Measurements from ENCODE around the gene LHX2. TPM values are rescaled to one million over a fixed set of nuclear protein-coding genes. Genes with fewer than 3 reads are reported as not detected.
A peak's percentile ranks its signal among the peaks of the same experiment; 100 is the strongest.

LHX2 gene
- total and polyA plus RNA-seq, 2 of the 13 experiments (the other 11 are each of a cell fraction or from before 2014, with no cell fraction given) = not detected

GRCh38 chr9:124035001-124035650, 23.6 kb downstream of the LHX2 start:
- intact Hi-C loops (cut with micrococcal nuclease; ENCODE audit: unreplicated experiment) (no loop called here), in situ Hi-C loops (cut with HindIII; ENCODE audit: extremely low pct_ligation_motif_present, low pct_unique_long_range_greater_than_20kb) (loop anchor here (5.0 to 25.0 kb wide), 2 partner anchors 493 to 623 kb away; no protein-coding TSS in a partner anchor)
- POLR2A ChIA-PET = no interaction called here
- Histone ChIP-seq H3K9me3 (ENCODE audit: low read length) (no peaks in the 10 kb centered on the region), H3K4me3 (replicated peaks in 1 of 3; ENCODE audit: insufficient read depth in 1 of 3, low read depth in 2 of 3, low read length in 3 of 3) (no peak overlapping the region), H3K4me1 (ENCODE audit: insufficient read depth, low read length) (peaks cover 26% of the 10 kb centered on the region), H3K27ac (ENCODE audit: extremely low read length, insufficient read depth, low read length) (no peak overlapping the region), H3K9ac (ENCODE audit: insufficient read depth, low read depth, low read length) (no peak overlapping the region), H3K79me2 (ENCODE audit: insufficient read depth, low read length) (no peaks in the 10 kb centered on the region), H4K20me1 (ENCODE audit: insufficient read depth, low read length) (no peaks in the 10 kb centered on the region), H2AFZ (ENCODE audit: low read length) (no peak overlapping the region), H3K4me2 (ENCODE audit: low read depth, low read length) (no peak overlapping the region), H3K27me3 (ENCODE audit: control insufficient read depth in 1 of 2, insufficient read depth in 2 of 2, low read length in 2 of 2) (peaks cover 4 to 73% of the 10 kb centered on the region in 2 experiments; a peak in 4 of 5 replicates), H3K36me3 (replicated peaks in 1 of 2; ENCODE audit: control insufficient read depth in 1 of 2, insufficient read depth in 2 of 2, low read length in 2 of 2) (no peaks in the 10 kb centered on the region)
- WGBS (ENCODE audit: low lambda C conversion rate) = 3% methylated on average over 4 of the region's 17 CpGs
- DNase-seq (ENCODE audit: low spot score) = no peak
- FAIRE-seq = no peak
- TF ChIP-seq ZNF629 (CRISPR knock-in tag; conservative IDR thresholded peaks at IDR 0.05) = peak; percentile 25; the same call in 1 of the 2 replicates
- no peak for TF ChIP-seq ZNF282 (IDR thresholded peaks at IDR 0.05; ENCODE audit: partially characterized antibody)
- no peak for TF ChIP-seq ELF1 (CRISPR knock-in tag; IDR thresholded peaks at IDR 0.05)
- no TSS peak for BruUV-seq (replicated peaks)
- CTCF ChIA-PET (ENCODE audit: low intra/inter-chr PET ratio, low total read pairs) = no interaction called here
- no peak for ATAC-seq

GRCh38 chr9:124036578-124036977, 25.0 kb downstream of the LHX2 start:
- CTCF ChIA-PET (ENCODE audit: low intra/inter-chr PET ratio, low total read pairs) = no interaction called here
- TF ChIP-seq ZNF629 (CRISPR knock-in tag; conservative IDR thresholded peaks at IDR 0.05) = peak; percentile 68
- TF ChIP-seq ZNF331 (CRISPR knock-in tag; IDR thresholded peaks at IDR 0.05) = no peak
- DNase-seq (ENCODE audit: low spot score) (no peak), ATAC-seq (no peak), FAIRE-seq (no peak)
- H3K27me3 ChIP-seq (ENCODE audit: control insufficient read depth in 1 of 2, insufficient read depth in 2 of 2, low read length in 2 of 2) = peaks cover 6 to 70% of the 10 kb centered on the region in 2 experiments; a peak in 4 of 5 replicates
- H3K4me3 ChIP-seq (replicated peaks in 1 of 3; ENCODE audit: insufficient read depth in 1 of 3, low read depth in 2 of 3, low read length in 3 of 3) = no peak overlapping the region
- H4K20me1 ChIP-seq (ENCODE audit: insufficient read depth, low read length) = no peaks in the 10 kb centered on the region
- H3K4me2 ChIP-seq (ENCODE audit: low read depth, low read length) = no peak overlapping the region
- H3K9me3 ChIP-seq (ENCODE audit: low read length) = no peaks in the 10 kb centered on the region
- no peak overlapping the region for H2AFZ ChIP-seq (ENCODE audit: low read length)
- no peaks in the 10 kb centered on the region for H3K79me2 ChIP-seq (ENCODE audit: insufficient read depth, low read length)
- H3K9ac ChIP-seq (ENCODE audit: insufficient read depth, low read depth, low read length) = no peak overlapping the region
- H3K4me1 ChIP-seq (ENCODE audit: insufficient read depth, low read length) = peaks cover 41% of the 10 kb centered on the region
- 0% methylated on average over 1 of the region's 1 CpG for WGBS (ENCODE audit: low lambda C conversion rate)
- BruUV-seq (replicated peaks) = no TSS peak
- intact Hi-C loops (cut with micrococcal nuclease; ENCODE audit: unreplicated experiment) (no loop called here), in situ Hi-C loops (cut with HindIII; ENCODE audit: extremely low pct_ligation_motif_present, low pct_unique_long_range_greater_than_20kb) (loop anchor here (5.0 to 25.0 kb wide), 2 partner anchors 494 to 624 kb away; no protein-coding TSS in a partner anchor)
- no peak overlapping the region for H3K27ac ChIP-seq (ENCODE audit: extremely low read length, insufficient read depth, low read length)
- H3K36me3 ChIP-seq (replicated peaks in 1 of 2; ENCODE audit: control insufficient read depth in 1 of 2, insufficient read depth in 2 of 2, low read length in 2 of 2) = no peaks in the 10 kb centered on the region
- POLR2A ChIA-PET = no interaction called here

Data from HepG2 (cell line).